ENCODE results near the gene MCF2L2.

Gene MCF2L2

DNA sequence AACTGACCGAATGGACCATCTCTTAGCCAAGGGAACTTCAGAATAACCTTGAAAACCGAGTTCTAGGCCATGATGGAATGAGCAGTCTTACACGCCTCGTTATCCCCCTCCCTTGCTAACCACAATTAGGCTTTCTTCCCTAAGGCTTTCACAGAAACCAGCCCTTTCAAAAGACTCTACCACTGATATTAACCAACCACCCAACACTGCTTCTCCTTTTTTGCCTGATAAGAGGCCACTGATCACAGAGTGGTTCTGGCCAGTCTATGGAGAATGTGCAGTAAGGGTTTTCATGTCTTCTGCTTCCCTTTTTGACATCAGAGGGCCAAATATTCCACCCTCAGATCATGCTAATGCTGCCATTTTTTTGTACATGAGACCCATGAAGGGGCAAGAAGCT lies 59.3 kb downstream of the MCF2L2 start:
- Histone ChIP-seq H3K4me3 (ENCODE audit: control insufficient read depth in 1 of 7, extremely low read depth in 1 of 7, insufficient read depth in 4 of 7, low read depth in 2 of 7, low read length in 6 of 7) (no peak overlapping the region), H3K27ac (ENCODE audit: insufficient read depth in 1 of 2, low read depth in 1 of 2, low read length in 2 of 2, poor library complexity in 1 of 2, severe bottlenecking in 2 of 2) (no peak overlapping the region), H3K36me3 (ENCODE audit: control insufficient read depth in 4 of 4, insufficient read depth in 4 of 4, low read length in 3 of 4) (no peaks in the 10 kb centered on the region), H3K9me3 (ENCODE audit: control extremely low read depth in 1 of 5, control insufficient read depth in 4 of 5, insufficient read depth in 2 of 5, low read depth in 1 of 5, low read length in 4 of 5) (no peaks in the 10 kb centered on the region), H3K4me1 (ENCODE audit: control extremely low read depth in 1 of 4, control insufficient read depth in 4 of 4, insufficient read depth in 4 of 4, low read length in 3 of 4) (peaks cover 0 to 22% (median 2%) of the 10 kb centered on the region in 4 experiments), H3K27me3 (replicated peaks in 2 of 5; ENCODE audit: control insufficient read depth in 4 of 5, insufficient read depth in 5 of 5, low read length in 4 of 5) (no peaks in the 10 kb centered on the region)
- peak; percentile 44 to 76 (median 71) for DNase-seq
- CTCF ChIA-PET = interaction anchor here (0.8 to 1.8 kb wide), 4 partner anchors 9 to 184 kb away, joined by 3 to 12 read pairs (median 6); no protein-coding TSS in a partner anchor
- POLR2A ChIA-PET = interaction anchor here (0.6 kb wide), 2 partner anchors 11 to 19 kb away, joined by 3 read pairs; no protein-coding TSS in a partner anchor
- 70% methylated on average over 2 of the region's 4 CpGs for WGBS (ENCODE audit: insufficient coverage)

DNA sequence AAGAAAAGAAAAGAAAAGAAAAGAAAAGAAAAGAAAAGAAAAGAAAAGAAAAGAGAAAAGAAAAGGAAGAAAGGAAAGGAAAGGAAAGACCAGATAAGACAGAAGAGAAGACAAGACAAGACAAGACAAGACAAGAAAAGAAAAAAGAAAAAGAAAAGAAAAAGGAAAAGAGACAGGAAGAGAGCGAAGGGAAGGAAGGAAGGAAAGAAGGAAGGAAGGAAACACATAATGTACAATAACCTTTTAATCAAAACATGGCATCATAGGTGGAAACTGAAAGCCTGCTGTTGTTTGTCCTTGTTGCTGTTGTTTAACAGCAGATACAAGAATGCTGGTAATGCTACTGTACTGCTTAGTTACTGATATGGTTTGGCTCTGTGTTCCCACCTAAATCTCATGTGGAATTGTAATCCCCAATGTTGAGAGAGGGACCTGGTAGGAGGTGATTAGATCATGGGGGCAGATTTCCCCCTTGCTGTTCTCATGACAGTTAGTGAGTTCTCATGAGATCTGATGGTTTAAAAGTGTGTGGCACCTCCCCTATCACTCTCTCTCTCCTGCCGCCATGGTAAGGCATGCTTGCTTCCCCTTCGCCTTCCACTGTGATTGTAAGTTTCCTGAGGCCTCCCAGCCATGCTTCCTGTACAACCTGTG lies 67.3 kb downstream of the MCF2L2 start:
- peak in 1 of 3 donors; percentile 23 for DNase-seq
- WGBS (ENCODE audit: insufficient coverage) = 82% methylated on average over 2 of the region's 3 CpGs
- ChIA-PET CTCF (no interaction called here), POLR2A (no interaction called here)
- peaks cover 0 to 4% (median 0%) of the 10 kb centered on the region in 5 experiments for H3K9me3 ChIP-seq (ENCODE audit: control extremely low read depth in 1 of 5, control insufficient read depth in 4 of 5, insufficient read depth in 2 of 5, low read depth in 1 of 5, low read length in 4 of 5)
- H3K36me3 ChIP-seq (ENCODE audit: control insufficient read depth in 4 of 4, insufficient read depth in 4 of 4, low read length in 3 of 4) = no peaks in the 10 kb centered on the region
- H3K27me3 ChIP-seq (replicated peaks in 2 of 5; ENCODE audit: control insufficient read depth in 4 of 5, insufficient read depth in 5 of 5, low read length in 4 of 5) = no peaks in the 10 kb centered on the region
- H3K4me1 ChIP-seq (ENCODE audit: control extremely low read depth in 1 of 4, control insufficient read depth in 4 of 4, insufficient read depth in 4 of 4, low read length in 3 of 4) = peaks cover 0 to 12% (median 8%) of the 10 kb centered on the region in 4 experiments
- H3K27ac ChIP-seq (ENCODE audit: insufficient read depth in 1 of 2, low read depth in 1 of 2, low read length in 2 of 2, poor library complexity in 1 of 2, severe bottlenecking in 2 of 2) = no peak overlapping the region
- H3K4me3 ChIP-seq (ENCODE audit: control insufficient read depth in 1 of 7, extremely low read depth in 1 of 7, insufficient read depth in 4 of 7, low read depth in 2 of 7, low read length in 6 of 7) = no peak overlapping the region

- Histone ChIP-seq H3K4me3 (ENCODE audit: control insufficient read depth in 1 of 7, extremely low read depth in 1 of 7, insufficient read depth in 4 of 7, low read depth in 2 of 7, low read length in 6 of 7) (no peak overlapping the region), H3K4me1 (ENCODE audit: control extremely low read depth in 1 of 4, control insufficient read depth in 4 of 4, insufficient read depth in 4 of 4, low read length in 3 of 4) (peaks cover 0 to 12% (median 8%) of the 10 kb centered on the region in 4 experiments), H3K27ac (ENCODE audit: insufficient read depth in 1 of 2, low read depth in 1 of 2, low read length in 2 of 2, poor library complexity in 1 of 2, severe bottlenecking in 2 of 2) (no peak overlapping the region), H3K36me3 (ENCODE audit: control insufficient read depth in 4 of 4, insufficient read depth in 4 of 4, low read length in 3 of 4) (no peaks in the 10 kb centered on the region), H3K27me3 (replicated peaks in 2 of 5; ENCODE audit: control insufficient read depth in 4 of 5, insufficient read depth in 5 of 5, low read length in 4 of 5) (no peaks in the 10 kb centered on the region), H3K9me3 (ENCODE audit: control extremely low read depth in 1 of 5, control insufficient read depth in 4 of 5, insufficient read depth in 2 of 5, low read depth in 1 of 5, low read length in 4 of 5) (peaks cover 0 to 4% (median 0%) of the 10 kb centered on the region in 5 experiments)
- CTCF ChIA-PET = interaction anchor here (1.5 kb wide), 1 partner anchor 11 kb away, joined by 3 read pairs; no protein-coding TSS in a partner anchor
- WGBS (ENCODE audit: insufficient coverage) = 94% methylated on average over 2 of the region's 2 CpGs
- DNase-seq = no peak
- POLR2A ChIA-PET = no interaction called here
Observed at GRCh38 chr3:183359036-183359435, 69.4 kb downstream of the MCF2L2 start.

GRCh38 chr3:183357564-183358079 lies 70.8 kb downstream of the MCF2L2 start:
- no peaks in the 10 kb centered on the region for H3K27me3 ChIP-seq (replicated peaks in 2 of 5; ENCODE audit: control insufficient read depth in 4 of 5, insufficient read depth in 5 of 5, low read length in 4 of 5)
- H3K36me3 ChIP-seq (ENCODE audit: control insufficient read depth in 4 of 4, insufficient read depth in 4 of 4, low read length in 3 of 4) = no peaks in the 10 kb centered on the region
- H3K4me1 ChIP-seq (ENCODE audit: control extremely low read depth in 1 of 4, control insufficient read depth in 4 of 4, insufficient read depth in 4 of 4, low read length in 3 of 4) = peaks cover 0 to 12% (median 8%) of the 10 kb centered on the region in 4 experiments
- ChIA-PET POLR2A (no interaction called here), CTCF (interaction anchor here (0.6 kb wide), 1 partner anchor 179 kb away, joined by 4 read pairs; no protein-coding TSS in a partner anchor)
- peaks cover 0 to 4% (median 0%) of the 10 kb centered on the region in 5 experiments for H3K9me3 ChIP-seq (ENCODE audit: control extremely low read depth in 1 of 5, control insufficient read depth in 4 of 5, insufficient read depth in 2 of 5, low read depth in 1 of 5, low read length in 4 of 5)
- no peak overlapping the region for H3K4me3 ChIP-seq (ENCODE audit: control insufficient read depth in 1 of 7, extremely low read depth in 1 of 7, insufficient read depth in 4 of 7, low read depth in 2 of 7, low read length in 6 of 7)
- DNase-seq = peak; percentile 35 to 77 (median 67)
- 80% methylated on average over 3 of the region's 8 CpGs for WGBS (ENCODE audit: insufficient coverage)
- H3K27ac ChIP-seq (ENCODE audit: insufficient read depth in 1 of 2, low read depth in 1 of 2, low read length in 2 of 2, poor library complexity in 1 of 2, severe bottlenecking in 2 of 2) = peak overlapping the region in 1 of 2 experiments; percentile 38

GRCh38 chr3:183356920-183357319 lies 71.5 kb downstream of the MCF2L2 start:
- peak overlapping the region in 1 of 2 experiments; percentile 38 for H3K27ac ChIP-seq (ENCODE audit: insufficient read depth in 1 of 2, low read depth in 1 of 2, low read length in 2 of 2, poor library complexity in 1 of 2, severe bottlenecking in 2 of 2)
- no peak overlapping the region for H3K4me3 ChIP-seq (ENCODE audit: control insufficient read depth in 1 of 7, extremely low read depth in 1 of 7, insufficient read depth in 4 of 7, low read depth in 2 of 7, low read length in 6 of 7)
- POLR2A ChIA-PET = no interaction called here
- no peak for DNase-seq
- peaks cover 0 to 4% (median 0%) of the 10 kb centered on the region in 5 experiments for H3K9me3 ChIP-seq (ENCODE audit: control extremely low read depth in 1 of 5, control insufficient read depth in 4 of 5, insufficient read depth in 2 of 5, low read depth in 1 of 5, low read length in 4 of 5)
- H3K27me3 ChIP-seq (replicated peaks in 2 of 5; ENCODE audit: control insufficient read depth in 4 of 5, insufficient read depth in 5 of 5, low read length in 4 of 5) = no peaks in the 10 kb centered on the region
- CTCF ChIA-PET = interaction anchor here (1.0 to 1.8 kb wide), 2 partner anchors 11 to 34 kb away, joined by 3 to 4 read pairs; no protein-coding TSS in a partner anchor
- no peaks in the 10 kb centered on the region for H3K36me3 ChIP-seq (ENCODE audit: control insufficient read depth in 4 of 4, insufficient read depth in 4 of 4, low read length in 3 of 4)
- peaks cover 0 to 12% (median 8%) of the 10 kb centered on the region in 4 experiments for H3K4me1 ChIP-seq (ENCODE audit: control extremely low read depth in 1 of 4, control insufficient read depth in 4 of 4, insufficient read depth in 4 of 4, low read length in 3 of 4)

DNA sequence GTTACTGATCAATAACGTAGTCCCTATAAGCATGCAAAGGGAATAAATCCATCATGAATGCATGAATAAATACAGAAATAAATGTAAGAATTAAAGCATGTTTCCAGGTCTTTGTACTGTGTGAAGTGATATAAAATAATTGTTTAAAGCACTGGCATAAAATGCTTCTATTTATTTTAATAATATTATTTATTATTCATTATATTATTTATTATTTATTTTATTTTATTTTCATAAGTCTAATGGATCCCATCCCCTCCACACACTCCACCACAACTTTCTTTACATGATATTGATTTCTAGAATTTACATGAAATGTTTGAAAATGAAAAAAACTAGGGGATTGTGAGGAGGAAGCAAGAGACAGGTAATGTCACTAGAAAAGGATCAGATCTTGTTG lies 73.5 kb downstream of the MCF2L2 start:
- no peak overlapping the region for H3K4me3 ChIP-seq (ENCODE audit: control insufficient read depth in 1 of 7, extremely low read depth in 1 of 7, insufficient read depth in 4 of 7, low read depth in 2 of 7, low read length in 6 of 7)
- ChIA-PET CTCF (interaction anchor here (1.8 kb wide), 1 partner anchor 36 kb away, joined by 4 read pairs; no protein-coding TSS in a partner anchor), POLR2A (no interaction called here)
- peaks cover 0 to 4% (median 0%) of the 10 kb centered on the region in 5 experiments for H3K9me3 ChIP-seq (ENCODE audit: control extremely low read depth in 1 of 5, control insufficient read depth in 4 of 5, insufficient read depth in 2 of 5, low read depth in 1 of 5, low read length in 4 of 5)
- no peaks in the 10 kb centered on the region for H3K27me3 ChIP-seq (replicated peaks in 2 of 5; ENCODE audit: control insufficient read depth in 4 of 5, insufficient read depth in 5 of 5, low read length in 4 of 5)
- DNase-seq = no peak
- H3K4me1 ChIP-seq (ENCODE audit: control extremely low read depth in 1 of 4, control insufficient read depth in 4 of 4, insufficient read depth in 4 of 4, low read length in 3 of 4) = peaks cover 0 to 14% (median 8%) of the 10 kb centered on the region in 4 experiments
- no peak overlapping the region for H3K27ac ChIP-seq (ENCODE audit: insufficient read depth in 1 of 2, low read depth in 1 of 2, low read length in 2 of 2, poor library complexity in 1 of 2, severe bottlenecking in 2 of 2)
- H3K36me3 ChIP-seq (ENCODE audit: control insufficient read depth in 4 of 4, insufficient read depth in 4 of 4, low read length in 3 of 4) = no peaks in the 10 kb centered on the region
- no CpG with 5 or more reads among the region's 1 CpG for WGBS (ENCODE audit: insufficient coverage)

DNA sequence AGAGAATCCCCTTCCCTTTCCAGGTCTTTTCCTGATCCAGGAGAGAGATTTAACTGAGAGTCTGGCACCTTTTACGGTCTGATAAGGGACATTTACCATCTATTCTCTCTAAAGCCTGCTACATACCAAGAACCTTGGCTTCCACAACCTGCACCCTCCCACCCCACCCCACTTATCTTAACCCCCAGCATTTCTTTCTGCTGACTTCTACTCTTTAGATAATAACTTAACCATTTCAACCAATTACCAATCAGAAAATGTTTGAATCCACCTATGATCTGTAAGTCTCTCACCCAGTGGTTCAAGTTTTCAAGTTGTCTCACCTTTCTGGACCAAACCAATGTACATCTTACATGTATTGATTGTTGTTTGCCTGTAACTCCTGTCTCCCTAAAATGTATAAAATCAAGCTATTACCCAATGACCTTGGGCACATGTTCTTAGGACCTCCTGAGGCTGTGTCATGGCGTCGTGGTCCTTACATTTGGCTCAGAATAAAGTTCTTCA lies 74.0 kb downstream of the MCF2L2 start:
- ChIA-PET POLR2A (no interaction called here), CTCF (no interaction called here)
- 100% methylated on average over 1 of the region's 3 CpGs for WGBS (ENCODE audit: insufficient coverage)
- no peaks in the 10 kb centered on the region for H3K27me3 ChIP-seq (replicated peaks in 2 of 5; ENCODE audit: control insufficient read depth in 4 of 5, insufficient read depth in 5 of 5, low read length in 4 of 5)
- peaks cover 0 to 4% (median 0%) of the 10 kb centered on the region in 5 experiments for H3K9me3 ChIP-seq (ENCODE audit: control extremely low read depth in 1 of 5, control insufficient read depth in 4 of 5, insufficient read depth in 2 of 5, low read depth in 1 of 5, low read length in 4 of 5)
- no peak overlapping the region for H3K4me3 ChIP-seq (ENCODE audit: control insufficient read depth in 1 of 7, extremely low read depth in 1 of 7, insufficient read depth in 4 of 7, low read depth in 2 of 7, low read length in 6 of 7)
- H3K27ac ChIP-seq (ENCODE audit: insufficient read depth in 1 of 2, low read depth in 1 of 2, low read length in 2 of 2, poor library complexity in 1 of 2, severe bottlenecking in 2 of 2) = no peak overlapping the region
- peak in 1 of 3 donors; percentile 31 for DNase-seq
- peaks cover 0 to 16% (median 8%) of the 10 kb centered on the region in 4 experiments for H3K4me1 ChIP-seq (ENCODE audit: control extremely low read depth in 1 of 4, control insufficient read depth in 4 of 4, insufficient read depth in 4 of 4, low read length in 3 of 4)
- no peaks in the 10 kb centered on the region for H3K36me3 ChIP-seq (ENCODE audit: control insufficient read depth in 4 of 4, insufficient read depth in 4 of 4, low read length in 3 of 4)
